Activated CD4-positive, alpha-beta T cell treated with anti-CD3 and anti-CD28 coated beads, Interleukin-2, amount 50 U/mL, for 1 hour (primary cell): ENCODE data around the gene ATG16L1.

ENCODE experiments used
- DNase-seq: peaks from one replicate; pipeline ENCODE4 v3.0.0-alpha.2; 2020

Gene ATG16L1

GRCh38 chr2:233251306-233252116 is at the start of gene ATG16L1:
Gene ATG16L1, plus strand, starts transcription at chr2:233251673. Its CDS starts 155 bp downstream, at chr2:233251828.
- DNase-seq = peak; percentile 93

- no peak for DNase-seq
Measured at GRCh38 chr2:233202531-233202944, 48.9 kb upstream of the ATG16L1 start.

DNA sequence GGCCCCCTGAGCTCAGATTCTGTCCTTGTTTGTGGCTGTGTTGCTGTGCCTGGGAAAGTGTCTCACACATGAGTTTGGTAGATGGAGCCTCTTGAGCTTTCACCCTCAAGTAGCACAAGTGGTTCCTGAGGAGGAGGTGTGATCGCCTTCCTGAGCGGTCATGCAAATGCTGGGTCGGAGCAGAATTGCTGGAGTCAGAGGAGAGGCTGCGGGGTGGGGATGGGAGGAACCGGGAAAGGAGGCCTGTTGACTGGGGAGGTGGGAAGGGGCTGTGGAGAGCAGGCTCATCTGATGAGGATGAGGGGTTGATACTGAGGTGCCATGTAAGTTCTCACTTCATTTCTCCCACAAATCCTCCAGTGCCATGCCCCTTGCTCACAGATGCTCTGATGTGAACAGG is 48.4 kb upstream of the ATG16L1 start:
- DNase-seq = no peak

GRCh38 chr2:233204286-233204936 is 47.1 kb upstream of the ATG16L1 start:
- DNase-seq = no peak

DNA sequence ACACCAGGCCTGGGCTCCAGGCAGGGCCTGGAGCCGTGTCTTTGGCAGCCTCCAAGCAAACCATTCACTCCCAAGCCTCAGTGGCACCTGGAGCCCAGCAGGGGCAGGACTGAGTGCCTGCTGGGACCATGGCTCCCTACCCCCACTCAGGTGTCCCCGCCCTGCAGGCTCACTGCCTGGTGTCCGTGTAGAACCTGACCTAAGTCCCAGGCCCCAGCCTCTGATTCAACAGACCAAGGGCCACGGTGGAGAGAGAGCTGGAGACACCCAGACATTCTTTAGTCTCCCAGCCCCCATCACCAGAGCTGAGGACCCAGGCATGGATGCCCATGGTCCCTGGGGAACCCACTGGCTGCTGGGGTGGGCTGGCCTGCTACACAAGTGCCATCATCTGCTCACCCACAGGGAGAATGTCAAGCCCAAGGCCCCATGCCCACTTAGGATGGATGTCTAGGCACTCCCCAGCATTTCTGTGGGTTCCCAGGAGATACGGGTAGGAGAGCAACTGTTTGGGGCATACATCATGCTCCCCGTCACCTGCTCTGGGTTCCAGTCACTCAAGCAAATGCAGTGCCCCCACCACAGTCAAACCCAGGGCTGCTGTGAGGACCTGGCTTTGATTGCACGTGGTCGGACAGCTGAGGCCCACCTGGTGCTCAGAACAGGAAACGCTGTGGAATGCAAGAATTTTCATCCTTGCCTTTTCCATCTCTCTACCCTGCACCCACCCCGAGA is 42.9 kb upstream of the ATG16L1 start:
- no peak for DNase-seq

DNA sequence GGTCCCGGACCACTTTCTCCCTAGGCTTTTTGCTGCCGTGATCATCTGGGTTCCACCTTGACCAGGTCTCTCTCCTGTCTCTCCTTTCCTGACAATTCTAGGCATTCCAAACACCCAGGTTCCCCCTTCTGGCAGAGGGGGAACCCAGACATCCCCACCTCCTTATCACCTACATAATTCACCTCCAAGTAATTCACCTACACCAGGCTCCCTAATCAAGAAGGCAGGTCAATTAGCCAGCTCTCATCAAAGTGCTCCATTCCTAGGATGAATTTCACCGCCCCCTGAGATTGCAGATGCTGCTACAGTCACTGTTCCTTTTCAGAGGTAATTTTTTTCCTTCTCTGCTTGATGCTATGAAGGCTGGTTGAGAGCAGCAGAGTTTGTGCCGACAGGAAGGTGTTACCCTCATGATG is 42.3 kb upstream of the ATG16L1 start:
- no peak for DNase-seq

DNA sequence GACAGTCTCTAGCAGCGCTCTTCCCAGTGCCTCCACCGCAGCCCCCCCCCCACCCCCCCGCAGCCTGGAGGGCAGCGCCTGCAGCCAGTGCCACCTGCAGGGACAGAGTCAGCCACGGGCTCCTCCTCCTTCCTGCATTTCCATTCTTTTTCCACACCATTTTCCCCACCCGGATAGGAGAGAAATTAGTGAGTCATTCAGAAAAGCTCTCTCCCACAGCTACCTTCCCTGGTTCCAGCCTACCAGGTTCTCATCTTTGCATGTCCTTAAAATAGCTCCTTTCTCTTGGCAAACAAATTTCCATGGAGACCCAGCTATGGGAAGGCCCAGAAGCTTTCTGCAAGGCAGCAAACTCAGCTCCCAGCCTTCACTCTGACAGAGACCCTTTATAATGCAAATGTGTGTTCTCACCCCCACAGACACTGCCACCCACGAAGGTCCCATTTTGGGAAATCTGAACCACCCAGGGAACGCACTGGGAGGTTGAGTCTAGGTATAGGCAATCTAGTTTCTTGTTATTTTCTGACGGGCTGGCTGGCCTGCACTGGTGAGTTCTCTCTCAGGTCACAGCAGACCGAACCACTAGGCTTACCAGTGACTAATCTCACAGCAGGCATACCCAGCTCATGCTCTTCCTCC is 41.8 kb upstream of the ATG16L1 start:
- DNase-seq = no peak

- DNase-seq = no peak
Measured at GRCh38 chr2:233210281-233210680, 41.2 kb upstream of the ATG16L1 start.

DNA sequence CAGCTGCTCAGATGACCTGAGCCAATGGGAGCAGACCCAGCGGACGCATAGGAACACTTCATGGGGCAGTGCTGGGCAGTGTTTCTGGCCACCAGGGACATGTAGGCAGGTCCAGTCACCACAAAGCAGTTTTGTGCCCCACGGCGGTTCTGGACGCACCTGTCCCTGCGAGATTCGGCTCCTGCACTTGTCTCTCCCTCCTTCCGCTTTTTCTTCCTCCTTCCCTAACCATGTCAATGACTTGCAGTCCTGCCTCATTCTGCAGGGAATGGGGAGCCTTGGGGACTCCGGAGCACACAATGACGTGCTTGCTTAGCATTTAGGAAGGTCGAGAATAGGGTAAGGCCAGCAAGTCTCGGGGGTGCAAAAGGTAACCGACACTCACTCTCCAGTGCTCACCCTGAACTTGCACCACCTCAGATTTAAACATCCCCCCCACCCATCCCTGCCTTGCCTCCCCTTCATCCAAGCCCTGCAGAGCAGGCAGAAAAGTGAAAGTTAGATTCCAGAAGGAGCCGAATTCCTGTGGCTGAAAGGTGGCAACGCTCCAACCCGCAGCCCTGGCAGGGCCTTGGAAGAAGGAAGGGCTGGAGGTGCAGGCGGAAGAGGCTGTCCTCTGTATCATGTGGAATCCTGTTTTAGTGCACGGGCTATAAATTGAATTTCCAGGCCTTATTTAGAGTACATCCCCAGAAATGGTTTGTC is 40.5 kb upstream of the ATG16L1 start:
- no peak for DNase-seq

DNA sequence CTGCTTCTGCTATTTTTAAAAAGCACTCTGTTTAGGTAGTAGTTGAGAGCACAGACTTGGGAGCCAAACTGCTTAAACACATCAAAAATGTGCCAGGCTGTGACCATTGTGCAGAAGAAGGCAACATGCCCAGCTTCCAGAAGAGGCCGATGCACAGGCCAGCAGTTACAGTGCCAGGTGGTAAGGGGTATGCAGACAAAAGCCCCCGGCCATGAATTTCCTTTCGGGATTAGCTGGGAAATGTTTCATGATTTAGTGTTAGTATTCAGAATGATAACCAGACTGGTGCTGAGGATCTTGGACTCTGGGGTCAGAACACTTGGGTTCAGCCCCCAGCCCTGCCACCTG is 40.0 kb upstream of the ATG16L1 start:
- no peak for DNase-seq

GRCh38 chr2:233213011-233213410 is 38.5 kb upstream of the ATG16L1 start:
- no peak for DNase-seq

GRCh38 chr2:233213975-233214374 is 37.5 kb upstream of the ATG16L1 start:
- DNase-seq = no peak

GRCh38 chr2:233217892-233218377 is 33.5 kb upstream of the ATG16L1 start:
- no peak for DNase-seq

DNA sequence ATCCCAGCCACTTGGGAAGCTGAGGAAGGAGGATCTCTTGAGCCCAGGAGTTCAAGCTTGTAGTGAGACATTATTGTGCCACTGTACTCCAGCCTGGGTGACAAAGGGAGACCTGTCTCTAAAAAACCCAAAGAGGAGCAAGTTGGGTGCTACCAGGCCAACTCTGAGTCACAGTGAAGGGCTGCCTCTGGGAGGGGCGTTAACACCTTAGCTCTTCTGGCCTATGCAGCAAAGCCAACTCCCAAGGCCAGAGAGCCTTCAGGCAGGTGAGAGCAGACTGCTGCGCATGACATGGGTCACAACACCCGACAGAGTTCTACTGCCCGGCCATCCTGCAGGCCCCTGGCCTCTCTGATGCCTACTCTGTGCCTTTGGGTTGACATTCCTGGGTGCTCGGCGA is 32.6 kb upstream of the ATG16L1 start:
- DNase-seq = no peak

DNA sequence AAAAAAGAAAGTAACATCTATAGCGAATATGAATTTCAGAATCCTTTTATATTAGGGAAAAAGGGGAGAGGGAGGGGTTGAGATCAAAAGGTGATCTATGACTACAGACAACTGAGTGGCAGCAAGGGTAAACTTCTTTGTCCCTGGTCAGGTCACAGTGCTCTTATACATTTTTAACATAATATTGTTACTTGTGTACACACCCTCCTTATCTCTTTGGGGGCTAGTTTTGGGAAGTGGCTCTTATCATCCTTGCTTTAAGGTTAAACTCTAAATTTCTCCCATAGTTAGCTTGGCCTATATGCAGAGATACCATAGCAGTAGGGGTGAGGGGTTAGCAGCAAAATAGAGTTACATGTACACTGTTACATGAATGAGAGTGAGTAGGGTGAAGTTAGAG is 31.6 kb upstream of the ATG16L1 start:
- DNase-seq = no peak

DNA sequence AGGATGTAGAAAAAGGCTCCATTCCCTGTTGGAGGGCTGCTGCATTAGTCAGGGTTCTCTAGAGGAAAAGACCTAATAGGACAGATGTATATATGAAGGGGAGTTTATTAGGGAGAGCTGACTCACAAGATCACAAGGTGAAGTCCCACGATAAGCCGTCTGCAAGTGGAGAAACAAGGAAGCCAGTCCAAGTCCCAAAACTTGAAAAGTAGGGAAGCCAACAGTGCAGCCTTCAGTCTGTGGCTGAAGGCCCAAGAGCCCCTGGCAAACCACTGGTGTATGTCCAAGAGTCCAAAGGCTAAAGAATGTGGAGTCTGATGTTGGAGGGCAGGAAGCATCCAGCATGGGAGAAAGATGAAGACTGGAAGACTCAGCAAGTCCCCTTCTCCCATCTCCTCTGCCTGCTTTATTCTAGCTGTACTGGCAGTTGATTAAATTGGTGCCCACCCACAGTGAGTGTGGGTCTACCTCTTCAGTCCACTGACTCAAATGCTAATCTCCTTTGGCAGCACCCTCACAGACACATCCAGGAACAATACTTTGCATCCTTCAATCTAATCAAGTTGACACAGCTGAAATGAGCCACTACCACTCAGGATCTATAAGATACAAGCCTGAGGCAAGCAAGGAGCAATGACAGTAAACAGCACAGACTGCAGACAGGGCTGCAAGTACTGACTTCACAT is 30.0 kb upstream of the ATG16L1 start:
- DNase-seq = no peak

DNA sequence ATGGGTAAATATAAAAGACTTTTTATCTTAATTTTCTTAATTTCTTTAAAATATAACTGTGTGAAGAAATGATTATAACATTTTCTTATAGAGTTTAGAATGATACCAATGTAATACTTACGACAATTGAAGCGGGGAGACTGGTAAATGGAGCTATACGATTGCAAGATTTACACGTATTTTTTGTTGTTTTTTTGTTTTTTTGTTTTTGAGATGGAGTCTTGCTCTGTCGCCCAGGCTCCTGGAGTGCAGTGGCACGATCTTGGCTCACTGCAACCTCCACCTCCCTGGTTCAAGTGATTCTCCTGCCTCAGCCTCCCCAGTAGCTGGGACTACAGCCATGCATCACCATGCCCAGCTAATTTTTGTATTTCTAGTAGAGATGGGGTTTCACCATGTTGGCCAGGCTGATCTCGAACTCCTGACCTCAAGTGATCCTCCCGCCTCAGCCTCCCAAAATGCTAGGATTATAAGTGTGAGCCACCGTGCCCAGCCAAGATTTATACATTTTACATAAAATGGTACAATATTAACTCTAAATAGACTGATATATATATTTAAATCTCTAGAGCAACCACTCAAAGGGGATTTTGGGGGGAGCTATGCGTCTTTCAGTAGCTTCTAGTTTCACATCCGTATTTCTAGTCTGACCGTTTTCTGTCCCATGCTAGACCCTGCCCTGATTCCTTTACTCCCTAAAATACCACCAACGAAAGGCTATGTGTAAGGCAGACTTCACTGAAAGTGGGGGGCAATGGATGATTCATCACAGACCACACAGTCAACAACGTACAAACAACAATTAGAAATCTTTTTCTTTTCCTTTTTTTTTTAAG is 28.2 kb upstream of the ATG16L1 start:
- no peak for DNase-seq

- no peak for DNase-seq
Measured at GRCh38 chr2:233225230-233226068, 26.0 kb upstream of the ATG16L1 start.

DNA sequence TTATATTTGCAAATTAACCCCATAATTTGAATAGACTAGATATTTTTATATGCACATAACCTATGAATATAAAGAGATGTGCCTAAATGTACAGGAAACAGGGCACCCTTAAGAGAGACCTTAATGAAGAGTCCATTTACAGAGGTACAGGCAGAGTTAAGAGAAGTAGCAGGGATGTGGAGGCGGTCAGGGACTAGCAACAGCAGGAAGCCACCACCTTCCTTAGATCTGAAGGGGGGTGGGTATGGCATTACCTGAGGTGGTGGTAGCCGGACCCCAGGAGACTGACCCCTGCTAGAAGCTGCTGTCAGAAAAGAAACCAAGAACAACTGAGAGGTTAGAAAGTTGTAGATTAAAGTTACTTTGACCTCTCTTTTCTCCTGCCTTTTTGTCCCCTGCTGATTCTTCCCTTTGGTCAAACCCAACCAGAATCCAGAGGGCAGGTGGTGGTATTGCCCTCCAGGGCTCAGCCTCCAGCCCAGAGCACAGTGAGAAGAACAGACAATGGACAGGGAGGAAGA is 24.9 kb upstream of the ATG16L1 start:
- DNase-seq = no peak
